ENCODE measurements around the gene VCPKMT.

DNA sequence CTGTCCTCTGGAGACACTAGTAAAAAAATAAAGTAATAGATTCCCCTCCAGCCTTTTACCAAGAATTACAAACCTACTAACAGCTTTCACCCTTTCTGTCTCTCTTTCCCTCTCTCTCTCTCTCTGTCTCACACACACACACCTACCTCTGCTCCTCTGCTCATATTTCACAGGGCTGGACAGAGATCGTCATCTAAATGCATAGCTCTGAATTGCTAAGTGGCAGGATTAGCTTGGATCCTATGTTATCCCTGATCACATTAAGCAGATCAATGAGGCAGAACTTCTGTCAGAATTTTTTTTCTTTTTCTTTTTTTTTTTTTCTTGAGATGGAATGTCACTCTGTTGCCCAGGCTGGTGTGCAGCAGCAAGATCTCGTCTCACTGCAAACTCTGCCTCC is 22.9 kb downstream of the VCPKMT start:
- TF ChIP-seq GATA2 (IDR thresholded peaks at IDR 0.05; ENCODE audit: low read depth, low read length) (no peak), GATA3 (IDR thresholded peaks at IDR 0.05; ENCODE audit: low read depth, low read length) (no peak)
